GM18507 (cell line): Measurements from ENCODE around the gene MEP1A.
"Not testable (repeated sequence)": the region's sequence is repeated elsewhere in the genome, so short reads cannot be mapped to it uniquely, and the experiment has no call there.

Experiments
- DNase-seq: peaks from one replicate; pipeline ENCODE4 v3.0.0; 2011; ENCODE audit warnings: low read depth; ENCODE audit not compliant: insufficient read length; ENCODE audit errors: extremely low spot score
- FAIRE-seq: peaks from 2 replicates; lab custom pipeline; 2011; peaks lifted over from hg19 to GRCh38; lab: Jason Lieb, UNC

Gene MEP1A

GRCh38 chr6:46816626-46817025, 23.4 kb downstream of the MEP1A start:
- FAIRE-seq: no peak
- DNase-seq: no peak

- DNase-seq (no peak), FAIRE-seq (no peak)
Observed at GRCh38 chr6:46819561-46819960, 26.4 kb downstream of the MEP1A start.

GRCh38 chr6:46821458-46821881, 28.3 kb downstream of the MEP1A start:
- no peak for FAIRE-seq

GRCh38 chr6:46828939-46829338, 35.8 kb downstream of the MEP1A start:
- DNase-seq (no peak), FAIRE-seq (no peak)

More at GRCh38 chr6:46821458-46821881, 28.3 kb downstream of the MEP1A start:
- no peak for DNase-seq

GRCh38 chr6:46832816-46833215, 39.6 kb downstream of the MEP1A start:
- no peak for FAIRE-seq

GRCh38 chr6:46834257-46834916, 41.2 kb downstream of the MEP1A start:
- not testable (repeated sequence) for FAIRE-seq, DNase-seq

More at GRCh38 chr6:46832816-46833215, 39.6 kb downstream of the MEP1A start:
- DNase-seq: no peak

- FAIRE-seq, DNase-seq: not testable (repeated sequence)
Observed at GRCh38 chr6:46834991-46835390, 41.8 kb downstream of the MEP1A start.

- DNase-seq: no peak
- no peak for FAIRE-seq
Observed at GRCh38 chr6:46838033-46838432, 44.8 kb downstream of the MEP1A start.

- FAIRE-seq, DNase-seq: not testable (repeated sequence)
Observed at GRCh38 chr6:46842252-46842846, 49.2 kb downstream of the MEP1A start.

GRCh38 chr6:46845126-46845525, 51.9 kb downstream of the MEP1A start:
- DNase-seq (no peak), FAIRE-seq (no peak)

- peak; percentile 33 for DNase-seq
- FAIRE-seq: peak; percentile 63
Observed at GRCh38 chr6:46848684-46849360, 55.6 kb downstream of the MEP1A start.

- DNase-seq (no peak), FAIRE-seq (no peak)
Observed at GRCh38 chr6:46849361-46849690, 56.1 kb downstream of the MEP1A start.

- FAIRE-seq (no peak), DNase-seq (no peak)
Observed at GRCh38 chr6:46850792-46851191, 57.6 kb downstream of the MEP1A start.

GRCh38 chr6:46851576-46851975, 58.4 kb downstream of the MEP1A start:
- FAIRE-seq, DNase-seq: not testable (repeated sequence)

GRCh38 chr6:46855966-46856365, 62.8 kb downstream of the MEP1A start:
- FAIRE-seq: not testable (repeated sequence)

GRCh38 chr6:46862381-46862780, 69.2 kb downstream of the MEP1A start:
- FAIRE-seq (no peak), DNase-seq (no peak)

More at GRCh38 chr6:46855966-46856365, 62.8 kb downstream of the MEP1A start:
- DNase-seq: not testable (repeated sequence)

- DNase-seq (no peak), FAIRE-seq (no peak)
Observed at GRCh38 chr6:46863791-46864190, 70.6 kb downstream of the MEP1A start.

- FAIRE-seq (no peak), DNase-seq (no peak)
Observed at GRCh38 chr6:46865221-46865620, 72.0 kb downstream of the MEP1A start.

- DNase-seq (no peak), FAIRE-seq (no peak)
Observed at GRCh38 chr6:46867411-46867810, 74.2 kb downstream of the MEP1A start.

GRCh38 chr6:46876126-46876525, 82.9 kb downstream of the MEP1A start:
- FAIRE-seq: no peak

GRCh38 chr6:46879003-46879402, 85.8 kb downstream of the MEP1A start:
- no peak for FAIRE-seq
- DNase-seq: no peak

More at GRCh38 chr6:46876126-46876525, 82.9 kb downstream of the MEP1A start:
- DNase-seq: no peak
